ENCODE results near the gene CDS2.
A peak's percentile ranks its signal among the peaks of the same experiment; 100 is the strongest.
"Not testable (repeated sequence)": the region's sequence is repeated elsewhere in the genome, so short reads cannot be mapped to it uniquely, and the experiment has no call there.

The CDS2 gene

GRCh38 chr20:5126512-5127203 lies at the start of gene CDS2:
Gene CDS2 (plus strand): TSS chr20:5127008. CDS start chr20:5127093, 85 bp downstream.
- peak; percentile 98 for DNase-seq (ENCODE audit: low read depth)

GRCh38 chr20:5077761-5078387 lies 48.9 kb upstream of the CDS2 start:
- no peak for DNase-seq (ENCODE audit: low read depth)

GRCh38 chr20:5078399-5078958 lies 48.3 kb upstream of the CDS2 start:
- peak; percentile 53 for DNase-seq (ENCODE audit: low read depth)

GRCh38 chr20:5080384-5080877 lies 46.4 kb upstream of the CDS2 start:
- no peak for DNase-seq (ENCODE audit: low read depth)

GRCh38 chr20:5085380-5085779 lies 41.4 kb upstream of the CDS2 start:
- no peak for DNase-seq (ENCODE audit: low read depth)

GRCh38 chr20:5088688-5089087 lies 38.1 kb upstream of the CDS2 start:
- DNase-seq (ENCODE audit: low read depth), result no peak

GRCh38 chr20:5090191-5090590 lies 36.6 kb upstream of the CDS2 start:
- no peak for DNase-seq (ENCODE audit: low read depth)

GRCh38 chr20:5091902-5092301 lies 34.9 kb upstream of the CDS2 start:
- no peak for DNase-seq (ENCODE audit: low read depth)

GRCh38 chr20:5092765-5093339 lies 34.0 kb upstream of the CDS2 start:
- DNase-seq (ENCODE audit: low read depth), result no peak

GRCh38 chr20:5095454-5095853 lies 31.4 kb upstream of the CDS2 start:
- no peak for DNase-seq (ENCODE audit: low read depth)

GRCh38 chr20:5095931-5096330 lies 30.9 kb upstream of the CDS2 start:
- DNase-seq (ENCODE audit: low read depth), result no peak

GRCh38 chr20:5096463-5096862 lies 30.3 kb upstream of the CDS2 start:
- no peak for DNase-seq (ENCODE audit: low read depth)

GRCh38 chr20:5099009-5099408 lies 27.8 kb upstream of the CDS2 start:
- not testable (repeated sequence) for DNase-seq (ENCODE audit: low read depth)

- not testable (repeated sequence) for DNase-seq (ENCODE audit: low read depth)
Observed at GRCh38 chr20:5099909-5100308, 26.9 kb upstream of the CDS2 start.

GRCh38 chr20:5100684-5101347 lies 26.0 kb upstream of the CDS2 start:
- no peak for DNase-seq (ENCODE audit: low read depth)

- no peak for DNase-seq (ENCODE audit: low read depth)
Observed at GRCh38 chr20:5104479-5104878, 22.3 kb upstream of the CDS2 start.

GRCh38 chr20:5109276-5109675 lies 17.5 kb upstream of the CDS2 start:
- DNase-seq (ENCODE audit: low read depth), result no peak

- DNase-seq (ENCODE audit: low read depth), result no peak
Observed at GRCh38 chr20:5113615-5113986, 13.2 kb upstream of the CDS2 start.

GRCh38 chr20:5114403-5114802 lies 12.4 kb upstream of the CDS2 start:
- DNase-seq (ENCODE audit: low read depth), result no peak

- DNase-seq (ENCODE audit: low read depth), result no peak
Observed at GRCh38 chr20:5116875-5117274, 9.9 kb upstream of the CDS2 start.

GRCh38 chr20:5118220-5119142 lies 8.3 kb upstream of the CDS2 start:
- DNase-seq (ENCODE audit: low read depth), result no peak

- no peak for DNase-seq (ENCODE audit: low read depth)
Observed at GRCh38 chr20:5119143-5119434, 7.7 kb upstream of the CDS2 start.

Measured in CMK (cell line).